Mesodermal cell (in vitro differentiated cells): ENCODE measurements around the gene CCDC47. TPM values are rescaled to one million over a fixed set of nuclear protein-coding genes. Genes with fewer than 3 reads are reported as not detected.

Source experiments
- H3K27ac ChIP-seq: 2 replicates; pipeline ENCODE4 v1.7.0; 2013; ENCODE audit warnings: mild to moderate bottlenecking, low read depth, low read length, moderate library complexity; ENCODE audit not compliant: severe bottlenecking
- H3K36me3 ChIP-seq: 2 replicates; pipeline ENCODE4 v1.7.1; 2013; ENCODE audit warnings: mild to moderate bottlenecking, low read length, moderate library complexity; ENCODE audit not compliant: control insufficient read depth, insufficient read depth
- H3K4me1 ChIP-seq: one replicate; pipeline ENCODE4 v1.7.1; 2013; ENCODE audit warnings: mild to moderate bottlenecking, low read length; ENCODE audit not compliant: insufficient read depth, control insufficient read depth, poor library complexity, severe bottlenecking
- H3K4me3 ChIP-seq: 2 replicates; pipeline ENCODE4 v1.7.0; 2013; ENCODE audit warnings: low read length, control low read depth, mild to moderate bottlenecking; ENCODE audit not compliant: insufficient read depth, poor library complexity, severe bottlenecking; ENCODE audit errors: extremely low read depth
- H3K9me3 ChIP-seq: 2 replicates; pipeline ENCODE4 v1.7.1; 2013; ENCODE audit warnings: mild to moderate bottlenecking, low read length, moderate library complexity; ENCODE audit not compliant: control insufficient read depth
- WGBS, 2 experiments: methylation state at CpG; one replicate each; pipeline ENCODE4 v1.1.5; 2013; ENCODE audit warnings: missing lambda C conversion rate in 2 of 2; ENCODE audit not compliant: insufficient coverage in 2 of 2; 5-methylcytosine and 5-hydroxymethylcytosine counted together
- polyA plus RNA-seq, 2 experiments: library from polyadenylated mRNA; stranded (reverse); fragments of 50-300 nt; gene quantifications; one replicate each; pipeline ENCODE4 v1.2.3, GENCODE V29; 2013

CCDC47 gene, protein sequence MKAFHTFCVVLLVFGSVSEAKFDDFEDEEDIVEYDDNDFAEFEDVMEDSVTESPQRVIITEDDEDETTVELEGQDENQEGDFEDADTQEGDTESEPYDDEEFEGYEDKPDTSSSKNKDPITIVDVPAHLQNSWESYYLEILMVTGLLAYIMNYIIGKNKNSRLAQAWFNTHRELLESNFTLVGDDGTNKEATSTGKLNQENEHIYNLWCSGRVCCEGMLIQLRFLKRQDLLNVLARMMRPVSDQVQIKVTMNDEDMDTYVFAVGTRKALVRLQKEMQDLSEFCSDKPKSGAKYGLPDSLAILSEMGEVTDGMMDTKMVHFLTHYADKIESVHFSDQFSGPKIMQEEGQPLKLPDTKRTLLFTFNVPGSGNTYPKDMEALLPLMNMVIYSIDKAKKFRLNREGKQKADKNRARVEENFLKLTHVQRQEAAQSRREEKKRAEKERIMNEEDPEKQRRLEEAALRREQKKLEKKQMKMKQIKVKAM
- 44.7 TPM for polyA plus RNA-seq (2013, experiment 1 of 2)
- 50.0 TPM for polyA plus RNA-seq (2013, experiment 2 of 2)

DNA sequence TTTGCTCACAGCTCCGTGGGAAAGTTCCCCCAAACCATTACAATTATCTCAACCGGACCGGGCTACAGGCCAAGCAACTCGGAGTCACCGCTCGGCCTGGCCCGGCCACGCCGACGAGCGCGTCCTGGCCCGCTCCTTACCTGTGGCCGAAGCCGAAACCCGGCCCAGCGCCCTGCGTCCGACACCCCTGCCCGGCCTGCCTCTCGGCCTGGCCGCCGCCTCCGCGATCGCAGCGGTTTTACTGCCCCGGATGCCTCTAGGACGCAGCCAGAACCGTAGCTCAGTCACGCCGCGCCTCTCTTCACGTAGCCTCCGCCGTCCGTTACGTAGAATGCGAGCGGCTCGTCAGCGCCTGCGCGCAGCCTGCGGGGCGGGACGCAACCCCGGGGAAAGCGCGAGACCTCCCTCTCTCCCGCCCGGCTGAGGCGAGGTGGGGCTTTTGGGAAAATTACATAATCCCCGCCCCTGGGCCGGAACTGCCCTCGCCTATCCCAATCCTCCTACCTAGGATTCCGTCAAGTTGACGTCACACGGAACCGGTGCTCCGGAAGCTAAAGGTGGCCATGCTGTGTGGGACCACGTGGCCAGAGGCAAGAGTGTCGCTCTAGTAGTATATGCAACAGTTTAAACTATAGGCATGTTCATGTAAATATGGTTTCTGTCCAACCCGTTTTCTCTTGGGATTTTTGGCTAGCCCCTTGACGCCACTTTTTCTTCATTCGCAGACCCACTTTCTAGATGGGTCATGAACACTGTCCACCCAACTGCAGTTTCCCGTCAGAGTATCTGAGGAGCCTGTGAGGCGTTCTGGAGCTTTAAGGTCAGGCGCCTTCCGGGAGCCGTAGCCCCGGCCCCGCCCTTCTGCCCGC, at the start of gene CCDC47:
Gene CCDC47 (minus strand): TSS at position 326 of the 869 bp plus-strand sequence. CDS start 7,422 bp downstream, outside the sequence.
- peaks cover 46% of the 10 kb centered on the region for H3K36me3 ChIP-seq
- H3K4me1 ChIP-seq, result no peaks in the 10 kb centered on the region
- H3K27ac ChIP-seq, result peak within 1 kb of the TSS; percentile 100
- H3K4me3 ChIP-seq, result peak within 1 kb of the TSS; percentile 100
- WGBS, 2 experiments, result 0% methylated on average over 41 to 57 of the region's 74 CpGs
- H3K9me3 ChIP-seq, result no peaks in the 10 kb centered on the region

DNA sequence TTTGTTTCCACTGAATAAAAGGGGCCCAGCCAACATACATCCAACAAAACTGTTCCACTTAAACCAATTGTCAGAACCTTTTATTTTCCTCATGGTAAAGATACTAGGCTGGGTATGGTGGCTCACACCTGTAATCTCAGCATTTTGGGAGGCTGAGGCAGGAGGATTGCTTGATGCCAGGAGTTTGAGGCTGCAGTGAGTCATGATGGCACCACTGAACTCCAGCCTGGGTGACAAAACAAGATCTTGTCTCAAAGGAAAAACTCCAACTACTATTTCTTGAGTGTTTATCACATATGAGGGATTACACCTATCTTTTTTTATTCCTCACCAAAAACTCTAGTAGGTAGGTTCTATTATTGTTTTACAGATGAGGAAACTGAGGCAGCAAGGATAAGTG, 49.1 kb upstream of the CCDC47 start:
- H3K9me3 ChIP-seq, result no peaks in the 10 kb centered on the region
- no peaks in the 10 kb centered on the region for H3K4me1 ChIP-seq
- H3K27ac ChIP-seq, result no peak overlapping the region
- H3K4me3 ChIP-seq, result no peak overlapping the region
- H3K36me3 ChIP-seq, result peaks cover 83% of the 10 kb centered on the region

DNA sequence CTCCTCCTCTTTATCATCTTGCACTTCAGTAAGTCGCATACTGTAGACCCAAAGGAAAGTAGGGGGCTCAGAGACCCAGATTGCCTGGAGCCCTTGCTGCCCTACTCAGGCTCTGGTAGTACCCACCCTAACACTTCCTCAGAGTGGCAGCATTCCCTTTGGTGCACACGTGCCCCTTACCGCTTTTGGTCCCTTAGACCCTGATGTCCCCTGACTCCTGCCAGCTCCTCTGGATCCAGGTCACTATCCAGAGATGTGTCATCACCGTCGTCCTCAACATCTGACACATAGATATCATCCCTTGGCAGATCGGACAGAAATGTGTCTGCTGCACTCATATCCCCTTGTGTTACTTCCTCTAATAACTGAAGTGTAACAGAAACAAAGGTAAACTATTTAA, 48.4 kb upstream of the CCDC47 start:
- no peaks in the 10 kb centered on the region for H3K9me3 ChIP-seq
- H3K27ac ChIP-seq, result no peak overlapping the region
- 92 to 94% methylated on average over 2 to 5 of the region's 6 CpGs for WGBS, 2 experiments
- peaks cover 91% of the 10 kb centered on the region for H3K36me3 ChIP-seq
- H3K4me3 ChIP-seq, result no peak overlapping the region
- H3K4me1 ChIP-seq, result no peaks in the 10 kb centered on the region

DNA sequence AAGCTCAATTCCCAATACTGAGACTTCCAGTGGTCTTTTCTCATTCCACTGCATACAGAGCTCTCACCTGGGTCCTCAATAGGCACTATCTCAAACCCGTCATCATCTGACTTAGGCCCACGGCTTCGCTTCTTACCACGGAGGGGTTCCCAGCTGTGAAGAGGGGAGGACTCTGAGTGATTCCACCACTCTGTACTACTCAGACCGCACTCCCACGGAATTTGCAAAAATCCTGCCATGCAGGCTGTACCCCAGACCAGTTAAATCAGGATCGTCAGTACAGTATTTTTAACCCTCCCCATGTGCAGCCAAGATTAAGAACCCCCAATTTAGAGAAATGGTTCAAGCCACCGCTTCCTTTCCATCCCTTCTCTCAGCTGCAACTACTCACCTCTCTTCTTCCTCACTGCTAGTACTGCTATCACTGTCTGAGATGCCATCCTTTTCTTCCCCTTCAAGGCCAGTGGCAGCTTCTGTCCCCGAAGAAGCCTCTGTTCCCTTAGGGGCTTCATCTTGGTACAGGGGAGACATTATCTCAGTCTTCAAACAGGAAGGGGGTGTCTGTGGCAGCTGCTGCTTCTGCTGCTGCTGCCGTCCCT, 47.7 kb upstream of the CCDC47 start:
- H3K4me3 ChIP-seq, result no peak overlapping the region
- H3K9me3 ChIP-seq, result no peaks in the 10 kb centered on the region
- no peaks in the 10 kb centered on the region for H3K4me1 ChIP-seq
- H3K27ac ChIP-seq, result no peak overlapping the region
- peaks cover 98% of the 10 kb centered on the region for H3K36me3 ChIP-seq
- 95 to 96% methylated on average over 10 of the region's 10 CpGs for WGBS, 2 experiments

DNA sequence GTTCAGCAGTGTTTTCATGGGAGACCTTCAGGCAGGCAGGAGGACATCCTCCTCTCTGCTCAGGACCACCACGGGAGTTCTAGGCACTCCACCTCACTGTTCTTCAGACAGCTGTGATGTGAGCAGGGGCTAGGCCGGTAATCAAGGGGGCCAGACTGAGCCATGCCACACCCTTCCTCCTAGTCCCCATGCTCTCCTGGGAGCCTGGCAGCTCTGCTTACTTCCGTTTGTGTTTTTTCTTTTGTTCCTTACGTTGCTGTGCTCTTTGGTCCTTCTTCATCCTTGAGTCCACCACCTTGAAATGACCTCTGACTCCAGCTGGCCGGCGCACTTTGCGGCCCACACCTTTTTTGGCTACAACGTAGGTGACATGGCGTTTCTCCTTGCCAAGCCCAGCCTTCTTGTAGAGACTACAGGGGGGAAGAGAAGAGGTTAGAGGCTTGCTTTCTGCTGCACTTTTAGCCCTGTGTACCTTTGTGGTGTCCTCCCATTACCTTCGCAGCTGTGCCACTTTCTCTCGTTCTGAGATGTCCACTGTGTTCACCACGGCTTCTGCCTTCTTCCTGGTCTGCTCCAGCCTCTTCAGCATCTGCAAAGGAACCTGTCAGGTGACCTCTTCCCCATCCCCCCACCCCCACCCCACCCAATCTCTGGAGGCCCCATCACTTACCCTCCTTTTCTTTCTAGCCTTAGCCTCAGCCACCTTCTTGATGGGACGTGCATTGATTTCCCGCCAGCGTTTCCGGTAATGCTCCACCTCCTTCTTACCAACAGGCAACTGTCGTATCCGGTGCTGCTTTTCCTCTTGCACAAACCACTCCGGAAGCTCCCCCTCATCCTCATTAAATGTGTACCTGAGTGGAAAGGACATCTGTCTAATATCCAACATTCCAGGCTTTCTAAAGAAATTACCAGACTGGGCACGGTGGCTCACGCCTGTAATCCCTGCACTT, 46.5 kb upstream of the CCDC47 start:
- 94 to 95% methylated on average over 21 of the region's 21 CpGs for WGBS, 2 experiments
- H3K36me3 ChIP-seq, result peaks cover 100% of the 10 kb centered on the region
- H3K4me1 ChIP-seq, result no peaks in the 10 kb centered on the region
- no peak overlapping the region for H3K4me3 ChIP-seq
- no peaks in the 10 kb centered on the region for H3K9me3 ChIP-seq
- no peak overlapping the region for H3K27ac ChIP-seq

DNA sequence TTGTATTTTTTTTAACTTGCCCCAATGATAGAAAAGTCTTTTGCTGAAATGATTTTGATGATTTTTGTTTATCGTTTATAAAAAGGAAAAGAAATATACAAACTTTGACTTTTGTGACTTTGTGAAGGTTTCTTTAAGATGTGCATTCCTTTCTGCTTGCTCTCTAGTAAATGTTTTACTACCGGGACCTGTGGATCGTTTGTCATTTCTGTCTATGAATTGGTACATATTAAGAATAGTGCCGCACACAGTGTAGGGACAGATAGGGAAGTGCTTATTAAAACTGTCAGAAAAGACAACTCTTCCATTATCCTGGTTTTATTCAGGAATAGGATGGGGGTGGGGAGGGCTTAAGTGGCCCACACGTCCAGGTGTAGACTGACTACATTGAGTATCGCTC, 45.7 kb upstream of the CCDC47 start:
- no peak overlapping the region for H3K4me3 ChIP-seq
- WGBS, 2 experiments, result 92 to 95% methylated on average over 4 of the region's 6 CpGs
- H3K27ac ChIP-seq, result peak overlapping the region; percentile 36
- H3K9me3 ChIP-seq, result no peaks in the 10 kb centered on the region
- H3K36me3 ChIP-seq, result peaks cover 99% of the 10 kb centered on the region
- no peaks in the 10 kb centered on the region for H3K4me1 ChIP-seq

DNA sequence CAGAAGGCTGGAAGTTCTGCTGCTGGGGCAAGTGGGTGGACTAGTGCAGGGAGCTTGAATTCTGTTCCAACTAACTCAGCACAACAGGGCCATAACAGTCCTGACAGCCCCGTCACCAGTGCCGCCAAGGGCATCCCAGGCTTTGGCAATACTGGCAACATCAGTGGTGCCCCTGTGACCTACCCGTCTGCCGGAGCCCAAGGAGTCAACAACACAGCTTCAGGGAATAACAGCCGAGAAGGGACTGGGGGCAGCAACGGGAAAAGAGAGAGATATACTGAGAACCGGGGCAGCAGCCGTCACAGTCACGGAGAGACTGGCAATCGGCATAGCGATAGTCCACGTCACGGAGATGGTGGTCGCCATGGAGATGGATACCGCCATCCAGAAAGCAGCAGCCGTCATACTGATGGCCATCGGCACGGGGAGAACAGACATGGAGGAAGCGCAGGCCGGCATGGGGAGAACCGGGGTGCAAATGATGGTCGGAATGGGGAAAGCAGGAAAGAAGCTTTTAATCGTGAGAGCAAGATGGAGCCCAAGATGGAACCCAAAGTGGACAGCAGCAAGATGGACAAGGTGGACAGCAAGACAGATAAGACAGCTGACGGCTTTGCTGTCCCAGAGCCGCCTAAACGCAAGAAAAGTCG, 44.5 kb upstream of the CCDC47 start:
- no peaks in the 10 kb centered on the region for H3K9me3 ChIP-seq
- H3K27ac ChIP-seq, result no peak overlapping the region
- WGBS, 2 experiments, result 97 to 98% methylated on average over 27 of the region's 27 CpGs
- peaks cover 99% of the 10 kb centered on the region for H3K36me3 ChIP-seq
- no peaks in the 10 kb centered on the region for H3K4me1 ChIP-seq
- H3K4me3 ChIP-seq, result no peak overlapping the region

DNA sequence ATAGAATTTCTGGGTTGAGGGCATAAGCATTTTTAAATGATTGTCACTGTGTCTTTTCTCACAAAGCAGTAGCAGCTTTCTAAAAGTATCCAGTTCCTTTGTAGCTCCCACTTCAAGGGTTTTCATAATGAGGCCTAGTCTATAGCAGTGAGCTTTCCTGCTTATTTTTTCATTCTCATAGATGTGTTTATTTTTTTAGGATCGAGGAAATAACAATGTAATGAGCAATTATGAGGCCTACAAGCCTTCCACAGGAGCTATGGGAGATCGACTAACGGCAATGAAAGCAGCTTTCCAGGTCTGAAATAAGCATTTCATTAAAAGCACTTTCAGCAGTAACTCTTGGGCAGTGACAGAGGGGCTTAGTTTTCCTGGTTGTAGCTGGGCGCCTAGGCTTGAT, 43.3 kb upstream of the CCDC47 start:
- H3K36me3 ChIP-seq, result peaks cover 98% of the 10 kb centered on the region
- WGBS, 2 experiments, result 94 to 100% methylated on average over 3 of the region's 4 CpGs
- H3K9me3 ChIP-seq, result no peaks in the 10 kb centered on the region

DNA sequence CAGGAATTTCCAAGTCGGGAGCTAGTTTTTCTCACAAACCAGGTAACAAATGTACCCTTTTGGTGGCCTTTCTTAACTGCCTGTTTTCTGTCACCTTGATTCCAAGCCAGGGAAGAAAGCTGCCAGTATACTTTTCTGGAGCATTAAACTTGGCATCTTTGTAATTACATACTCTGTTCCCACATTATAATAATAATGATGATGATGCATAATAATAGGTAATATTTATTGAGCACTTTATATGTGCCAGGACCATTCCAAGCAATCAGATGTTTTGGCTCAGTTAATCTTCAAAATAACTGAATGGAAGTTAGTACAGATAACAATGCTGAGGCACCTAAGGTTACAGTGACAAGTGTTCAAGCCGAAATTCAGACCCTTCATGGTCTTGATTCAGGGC, 42.7 kb upstream of the CCDC47 start:
- no peaks in the 10 kb centered on the region for H3K4me1 ChIP-seq
- no peaks in the 10 kb centered on the region for H3K9me3 ChIP-seq
- peaks cover 98% of the 10 kb centered on the region for H3K36me3 ChIP-seq
- no peak overlapping the region for H3K27ac ChIP-seq
- no peak overlapping the region for H3K4me3 ChIP-seq
- WGBS, 2 experiments, result 100% methylated on average over 2 of the region's 2 CpGs

More for the DNA sequence above, 43.3 kb upstream of the CCDC47 start:
- Histone ChIP-seq H3K4me1 (no peaks in the 10 kb centered on the region), H3K27ac (no peak overlapping the region), H3K4me3 (no peak overlapping the region)
